HEK293 (cell line): ENCODE results near the gene COG1.

Experiments
- EGR2 ChIP-seq: fragments of 450-650 bp; formaldehyde crosslinking; IDR thresholded peaks from 2 replicates; pipeline ENCODE4 v1.5.1; 2016; ENCODE audit warnings: low read depth, missing biosample characterization, missing genetic modification characterization
- GFI1B ChIP-seq: fragments of 450-650 bp; formaldehyde crosslinking; IDR thresholded peaks from 2 replicates; pipeline ENCODE4 v1.5.1; 2016; ENCODE audit warnings: missing biosample characterization, missing genetic modification characterization
- GLIS1 ChIP-seq: fragments of 450-650 bp; formaldehyde crosslinking; IDR thresholded peaks from 2 replicates; pipeline ENCODE4 v1.5.1; 2016; ENCODE audit warnings: missing biosample characterization, missing genetic modification characterization
- KLF10 ChIP-seq: fragments of 450-650 bp; IDR thresholded peaks from 2 replicates; pipeline ENCODE4 v1.5.1; 2018; ENCODE audit warnings: missing biosample characterization, mild to moderate bottlenecking, missing genetic modification characterization
- KLF9 ChIP-seq: fragments of 450-650 bp; formaldehyde crosslinking; IDR thresholded peaks from 2 replicates; pipeline ENCODE4 v1.5.1; 2016; ENCODE audit warnings: missing biosample characterization, missing genetic modification characterization, low read depth
- REPIN1 ChIP-seq: fragments of 450-650 bp; formaldehyde crosslinking; IDR thresholded peaks from 2 replicates; pipeline ENCODE4 v1.5.1; 2017; ENCODE audit warnings: missing biosample characterization, missing genetic modification characterization, low read depth
- ZBTB17 ChIP-seq: fragments of 450-650 bp; formaldehyde crosslinking; IDR thresholded peaks from 2 replicates; pipeline ENCODE4 v1.5.1; 2016; ENCODE audit warnings: missing biosample characterization, missing genetic modification characterization
- ZBTB20 ChIP-seq: fragments of 450-650 bp; formaldehyde crosslinking; IDR thresholded peaks from 2 replicates; pipeline ENCODE4 v1.5.1; 2016; ENCODE audit warnings: missing biosample characterization, missing genetic modification characterization
- ZBTB7A ChIP-seq: fragments of 450-650 bp; formaldehyde crosslinking; IDR thresholded peaks from 2 replicates; pipeline ENCODE4 v1.5.1; 2016; ENCODE audit warnings: low read depth, missing biosample characterization, missing genetic modification characterization
- ZIC2 ChIP-seq: fragments of 450-650 bp; formaldehyde crosslinking; IDR thresholded peaks from 2 replicates; pipeline ENCODE4 v1.5.1; 2016; ENCODE audit warnings: missing biosample characterization, missing genetic modification characterization
- ZNF132 ChIP-seq: fragments of 450-650 bp; formaldehyde crosslinking; IDR thresholded peaks from 2 replicates; pipeline ENCODE4 v1.5.1; 2017; ENCODE audit warnings: missing biosample characterization, missing genetic modification characterization, borderline replicate concordance
- ZNF133 ChIP-seq: fragments of 450-650 bp; formaldehyde crosslinking; IDR thresholded peaks from 2 replicates; pipeline ENCODE4 v1.5.1; 2016; ENCODE audit warnings: missing biosample characterization, missing genetic modification characterization
- ZNF175 ChIP-seq: fragments of 450-650 bp; formaldehyde crosslinking; IDR thresholded peaks from 2 replicates; pipeline ENCODE4 v1.5.1; 2016; ENCODE audit warnings: missing biosample characterization, missing genetic modification characterization
- ZNF2 ChIP-seq: fragments of 450-650 bp; formaldehyde crosslinking; IDR thresholded peaks from 2 replicates; pipeline ENCODE4 v1.5.1; 2016; ENCODE audit warnings: missing biosample characterization, missing genetic modification characterization
- ZNF221 ChIP-seq: fragments of 450-650 bp; formaldehyde crosslinking; IDR thresholded peaks from 2 replicates; pipeline ENCODE4 v1.5.1; 2017; ENCODE audit warnings: missing biosample characterization, missing genetic modification characterization, borderline replicate concordance
- ZNF24 ChIP-seq: fragments of 450-650 bp; formaldehyde crosslinking; IDR thresholded peaks from 2 replicates; pipeline ENCODE4 v1.5.1; 2016; ENCODE audit warnings: missing biosample characterization, missing genetic modification characterization
- ZNF266 ChIP-seq: fragments of 450-650 bp; formaldehyde crosslinking; IDR thresholded peaks from 2 replicates; pipeline ENCODE4 v1.5.1; 2016; ENCODE audit warnings: missing biosample characterization, missing genetic modification characterization, low read depth
- ZNF274 ChIP-seq, 2 experiments: fragments of 200-500 bp in 1 of 2; fragments of 450-650 bp in 1 of 2; sonication (Bioruptor generic) in 1 of 2; formaldehyde crosslinking in 1 of 2; IDR thresholded peaks; 2 replicates each; pipeline versions ENCODE4 v1.5.1 to v1.6.1; 2014 to 2016; ENCODE audit warnings: borderline replicate concordance in 1 of 2, inconsistent platforms in 1 of 2, low read length in 1 of 2, missing biosample characterization in 1 of 2, missing genetic modification characterization in 1 of 2
- ZNF311 ChIP-seq: fragments of 450-650 bp; formaldehyde crosslinking; IDR thresholded peaks from 2 replicates; pipeline ENCODE4 v1.5.1; 2017; ENCODE audit warnings: missing biosample characterization, missing genetic modification characterization, borderline replicate concordance
- ZNF423 ChIP-seq: fragments of 450-650 bp; formaldehyde crosslinking; IDR thresholded peaks from 2 replicates; pipeline ENCODE4 v1.5.1; 2016; ENCODE audit warnings: missing biosample characterization, missing genetic modification characterization
- ZNF530 ChIP-seq: fragments of 450-650 bp; formaldehyde crosslinking; IDR thresholded peaks from 2 replicates; pipeline ENCODE4 v1.5.1; 2016; ENCODE audit warnings: low read depth, missing biosample characterization, missing genetic modification characterization
- ZNF560 ChIP-seq: fragments of 450-650 bp; formaldehyde crosslinking; IDR thresholded peaks from 2 replicates; pipeline ENCODE4 v1.5.1; 2017; ENCODE audit warnings: missing biosample characterization, missing genetic modification characterization, borderline replicate concordance
- ZNF624 ChIP-seq: fragments of 450-650 bp; formaldehyde crosslinking; IDR thresholded peaks from 2 replicates; pipeline ENCODE4 v1.5.1; 2017; ENCODE audit warnings: missing biosample characterization, missing genetic modification characterization
- ZNF629 ChIP-seq: fragments of 450-650 bp; formaldehyde crosslinking; IDR thresholded peaks from 2 replicates; pipeline ENCODE4 v1.5.1; 2017; ENCODE audit warnings: missing biosample characterization, missing genetic modification characterization
- ZNF658 ChIP-seq: fragments of 450-650 bp; formaldehyde crosslinking; IDR thresholded peaks from 2 replicates; pipeline ENCODE4; 2016; ENCODE audit warnings: missing biosample characterization, missing genetic modification characterization
- ZNF664 ChIP-seq: fragments of 450-650 bp; formaldehyde crosslinking; IDR thresholded peaks from 2 replicates; pipeline ENCODE4 v1.5.1; 2016; ENCODE audit warnings: missing biosample characterization, missing genetic modification characterization
- ZNF670 ChIP-seq: fragments of 450-650 bp; formaldehyde crosslinking; IDR thresholded peaks from 2 replicates; pipeline ENCODE4 v1.5.1; 2016; ENCODE audit warnings: missing biosample characterization, missing genetic modification characterization, low read depth
- ZNF677 ChIP-seq: fragments of 450-650 bp; IDR thresholded peaks from 2 replicates; pipeline ENCODE4 v1.5.0; 2018; ENCODE audit warnings: missing biosample characterization, mild to moderate bottlenecking, missing genetic modification characterization, moderate library complexity
- ZNF701 ChIP-seq: fragments of 450-650 bp; formaldehyde crosslinking; IDR thresholded peaks from 2 replicates; pipeline ENCODE4 v1.5.1; 2016; ENCODE audit warnings: missing biosample characterization, missing genetic modification characterization
- ZSCAN23 ChIP-seq: fragments of 450-650 bp; formaldehyde crosslinking; IDR thresholded peaks from 2 replicates; pipeline ENCODE4 v1.5.1; 2016; ENCODE audit warnings: missing biosample characterization, missing genetic modification characterization
- ZSCAN30 ChIP-seq: fragments of 450-650 bp; IDR thresholded peaks from 2 replicates; pipeline ENCODE4 v1.5.1; 2018; ENCODE audit warnings: missing biosample characterization, mild to moderate bottlenecking, missing genetic modification characterization, moderate library complexity
- TF ChIP-seq, protein P1 (sequence below): fragments of 450-650 bp; formaldehyde crosslinking; IDR thresholded peaks from 2 replicates; pipeline ENCODE4 v1.5.1; 2016; ENCODE audit warnings: missing biosample characterization, missing genetic modification characterization, borderline replicate concordance
- TF ChIP-seq, protein P2 (sequence below): fragments of 450-650 bp; formaldehyde crosslinking; IDR thresholded peaks from 2 replicates; pipeline ENCODE4 v1.5.1; 2016; ENCODE audit warnings: missing biosample characterization, missing genetic modification characterization
- TF ChIP-seq, protein P3 (sequence below): fragments of 450-650 bp; formaldehyde crosslinking; optimal IDR thresholded peaks from 2 replicates; pipeline ENCODE3; 2016; ENCODE audit warnings: missing biosample characterization, mild to moderate bottlenecking, missing genetic modification characterization
- TF ChIP-seq, protein P4 (sequence below): fragments of 450-650 bp; formaldehyde crosslinking; IDR thresholded peaks from 2 replicates; pipeline ENCODE4 v1.5.1; 2016; ENCODE audit warnings: missing biosample characterization, missing genetic modification characterization

Gene COG1

DNA sequence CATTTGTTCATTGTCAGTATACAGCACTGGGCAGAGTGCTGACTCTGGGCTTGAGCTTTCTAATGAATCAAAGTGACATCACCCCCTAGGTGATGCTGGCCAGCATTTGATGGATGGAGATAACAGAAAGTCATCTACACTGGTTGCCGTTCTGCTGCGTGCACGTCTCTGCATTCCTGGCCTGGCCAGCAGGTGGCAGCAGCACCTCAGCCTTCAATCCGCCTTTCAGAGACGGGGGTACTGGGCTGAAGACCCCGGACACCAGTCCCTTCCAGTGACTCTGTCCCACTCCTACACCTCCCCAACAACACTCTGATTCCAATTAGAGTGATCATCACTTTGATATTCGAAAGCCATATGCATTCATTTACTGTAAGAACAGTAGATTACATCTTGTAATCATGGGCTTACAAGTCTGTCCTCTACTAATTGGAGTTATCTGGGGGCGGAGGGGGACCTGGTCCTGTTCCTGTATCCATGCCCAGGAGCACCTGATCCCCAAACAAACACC, 62.9 kb downstream of the COG1 start (continued):
- TF ChIP-seq ZNF24 (tag by site-specific recombination) (no peak), ZNF274 (IDR thresholded peaks at IDR 0.05; ENCODE audit: low read length) (no peak), ZNF274 (tag by site-specific recombination; IDR thresholded peaks at IDR 0.05; ENCODE audit: borderline replicate concordance) (no peak), ZSCAN30 (tag by site-specific recombination) (no peak), ZNF658 (tag by site-specific recombination) (no peak), ZNF701 (no peak), ZNF266 (tag by site-specific recombination) (no peak), ZBTB20 (tag by site-specific recombination) (peak; percentile 49; the same call in 1 of the 2 replicates), ZNF670 (no peak), ZIC2 (no peak), KLF9 (tag by site-specific recombination) (no peak), ZNF133 (tag by site-specific recombination) (no peak), ZNF311 (tag by site-specific recombination) (no peak), ZNF629 (tag by site-specific recombination) (peak; percentile 55), GLIS1 (no peak), GFI1B (tag by site-specific recombination) (no peak), ZNF2 (tag by site-specific recombination) (peak; percentile 72; the same call in 1 of the 2 replicates), ZNF221 (tag by site-specific recombination) (no peak), REPIN1 (tag by site-specific recombination) (no peak), ZNF175 (no peak), ZBTB7A (tag by site-specific recombination) (no peak), EGR2 (tag by site-specific recombination) (no peak), ZNF530 (tag by site-specific recombination) (no peak), ZNF423 (tag by site-specific recombination) (no peak), ZNF132 (no peak), ZBTB17 (tag by site-specific recombination) (peak; percentile 80), KLF10 (tag by site-specific recombination) (no peak), ZNF664 (no peak), ZNF560 (tag by site-specific recombination) (no peak), ZNF677 (tag by site-specific recombination) (no peak), ZSCAN23 (no peak), ZNF624 (tag by site-specific recombination) (no peak)
- TF ChIP-seq, protein P1, sequence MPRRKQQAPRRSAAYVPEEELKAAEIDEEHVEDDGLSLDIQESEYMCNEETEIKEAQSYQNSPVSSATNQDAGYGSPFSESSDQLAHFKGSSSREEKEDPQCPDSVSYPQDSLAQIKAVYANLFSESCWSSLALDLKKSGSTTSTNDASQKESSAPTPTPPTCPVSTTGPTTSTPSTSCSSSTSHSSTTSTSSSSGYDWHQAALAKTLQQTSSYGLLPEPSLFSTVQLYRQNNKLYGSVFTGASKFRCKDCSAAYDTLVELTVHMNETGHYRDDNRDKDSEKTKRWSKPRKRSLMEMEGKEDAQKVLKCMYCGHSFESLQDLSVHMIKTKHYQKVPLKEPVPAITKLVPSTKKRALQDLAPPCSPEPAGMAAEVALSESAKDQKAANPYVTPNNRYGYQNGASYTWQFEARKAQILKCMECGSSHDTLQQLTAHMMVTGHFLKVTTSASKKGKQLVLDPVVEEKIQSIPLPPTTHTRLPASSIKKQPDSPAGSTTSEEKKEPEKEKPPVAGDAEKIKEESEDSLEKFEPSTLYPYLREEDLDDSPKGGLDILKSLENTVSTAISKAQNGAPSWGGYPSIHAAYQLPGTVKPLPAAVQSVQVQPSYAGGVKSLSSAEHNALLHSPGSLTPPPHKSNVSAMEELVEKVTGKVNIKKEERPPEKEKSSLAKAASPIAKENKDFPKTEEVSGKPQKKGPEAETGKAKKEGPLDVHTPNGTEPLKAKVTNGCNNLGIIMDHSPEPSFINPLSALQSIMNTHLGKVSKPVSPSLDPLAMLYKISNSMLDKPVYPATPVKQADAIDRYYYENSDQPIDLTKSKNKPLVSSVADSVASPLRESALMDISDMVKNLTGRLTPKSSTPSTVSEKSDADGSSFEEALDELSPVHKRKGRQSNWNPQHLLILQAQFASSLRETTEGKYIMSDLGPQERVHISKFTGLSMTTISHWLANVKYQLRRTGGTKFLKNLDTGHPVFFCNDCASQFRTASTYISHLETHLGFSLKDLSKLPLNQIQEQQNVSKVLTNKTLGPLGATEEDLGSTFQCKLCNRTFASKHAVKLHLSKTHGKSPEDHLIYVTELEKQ (tag by site-specific recombination): peak; percentile 65; the same call in 1 of the 2 replicates
- TF ChIP-seq, protein P2, sequence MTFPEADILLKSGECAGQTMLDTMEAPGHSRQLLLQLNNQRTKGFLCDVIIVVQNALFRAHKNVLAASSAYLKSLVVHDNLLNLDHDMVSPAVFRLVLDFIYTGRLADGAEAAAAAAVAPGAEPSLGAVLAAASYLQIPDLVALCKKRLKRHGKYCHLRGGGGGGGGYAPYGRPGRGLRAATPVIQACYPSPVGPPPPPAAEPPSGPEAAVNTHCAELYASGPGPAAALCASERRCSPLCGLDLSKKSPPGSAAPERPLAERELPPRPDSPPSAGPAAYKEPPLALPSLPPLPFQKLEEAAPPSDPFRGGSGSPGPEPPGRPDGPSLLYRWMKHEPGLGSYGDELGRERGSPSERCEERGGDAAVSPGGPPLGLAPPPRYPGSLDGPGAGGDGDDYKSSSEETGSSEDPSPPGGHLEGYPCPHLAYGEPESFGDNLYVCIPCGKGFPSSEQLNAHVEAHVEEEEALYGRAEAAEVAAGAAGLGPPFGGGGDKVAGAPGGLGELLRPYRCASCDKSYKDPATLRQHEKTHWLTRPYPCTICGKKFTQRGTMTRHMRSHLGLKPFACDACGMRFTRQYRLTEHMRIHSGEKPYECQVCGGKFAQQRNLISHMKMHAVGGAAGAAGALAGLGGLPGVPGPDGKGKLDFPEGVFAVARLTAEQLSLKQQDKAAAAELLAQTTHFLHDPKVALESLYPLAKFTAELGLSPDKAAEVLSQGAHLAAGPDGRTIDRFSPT (tag by site-specific recombination): no peak
- TF ChIP-seq, protein P3, sequence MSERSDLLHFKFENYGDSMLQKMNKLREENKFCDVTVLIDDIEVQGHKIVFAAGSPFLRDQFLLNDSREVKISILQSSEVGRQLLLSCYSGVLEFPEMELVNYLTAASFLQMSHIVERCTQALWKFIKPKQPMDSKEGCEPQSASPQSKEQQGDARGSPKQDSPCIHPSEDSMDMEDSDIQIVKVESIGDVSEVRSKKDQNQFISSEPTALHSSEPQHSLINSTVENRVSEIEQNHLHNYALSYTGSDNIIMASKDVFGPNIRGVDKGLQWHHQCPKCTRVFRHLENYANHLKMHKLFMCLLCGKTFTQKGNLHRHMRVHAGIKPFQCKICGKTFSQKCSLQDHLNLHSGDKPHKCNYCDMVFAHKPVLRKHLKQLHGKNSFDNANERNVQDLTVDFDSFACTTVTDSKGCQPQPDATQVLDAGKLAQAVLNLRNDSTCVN (tag by site-specific recombination): no peak
- TF ChIP-seq, protein P4, sequence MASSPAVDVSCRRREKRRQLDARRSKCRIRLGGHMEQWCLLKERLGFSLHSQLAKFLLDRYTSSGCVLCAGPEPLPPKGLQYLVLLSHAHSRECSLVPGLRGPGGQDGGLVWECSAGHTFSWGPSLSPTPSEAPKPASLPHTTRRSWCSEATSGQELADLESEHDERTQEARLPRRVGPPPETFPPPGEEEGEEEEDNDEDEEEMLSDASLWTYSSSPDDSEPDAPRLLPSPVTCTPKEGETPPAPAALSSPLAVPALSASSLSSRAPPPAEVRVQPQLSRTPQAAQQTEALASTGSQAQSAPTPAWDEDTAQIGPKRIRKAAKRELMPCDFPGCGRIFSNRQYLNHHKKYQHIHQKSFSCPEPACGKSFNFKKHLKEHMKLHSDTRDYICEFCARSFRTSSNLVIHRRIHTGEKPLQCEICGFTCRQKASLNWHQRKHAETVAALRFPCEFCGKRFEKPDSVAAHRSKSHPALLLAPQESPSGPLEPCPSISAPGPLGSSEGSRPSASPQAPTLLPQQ (tag by site-specific recombination): no peak
